ENCODE measurements around the gene MPP2. TPM values are rescaled to one million over a fixed set of nuclear protein-coding genes. Genes with fewer than 3 reads are reported as not detected.
"Not testable (repeated sequence)": the region's sequence is repeated elsewhere in the genome, so short reads cannot be mapped to it uniquely, and the experiment has no call there.

Gene MPP2
- total and polyA plus RNA-seq, 2 of the 13 experiments (the other 11 are each of a cell fraction or from before 2014, with no cell fraction given): 0.20 to 1.7 TPM

GRCh38 chr17:43897831-43898230 is 9.5 kb downstream of the MPP2 start:
- ChIA-PET POLR2A (no interaction called here), CTCF (ENCODE audit: low intra/inter-chr PET ratio, low total read pairs) (no interaction called here)
- FAIRE-seq: no peak

GRCh38 chr17:43894494-43894893 is 12.8 kb downstream of the MPP2 start:
- H3K4me3 ChIP-seq (replicated peaks in 1 of 3; ENCODE audit: insufficient read depth in 1 of 3, low read depth in 2 of 3, low read length in 3 of 3); BruUV-seq (replicated peaks); ATAC-seq; DNase-seq (ENCODE audit: low spot score); H3K9ac ChIP-seq (ENCODE audit: insufficient read depth, low read depth, low read length); H3K9me3 ChIP-seq (ENCODE audit: low read length); H3K27ac ChIP-seq (ENCODE audit: extremely low read length, insufficient read depth, low read length); intact Hi-C loops (cut with micrococcal nuclease; ENCODE audit: unreplicated experiment); H4K20me1 ChIP-seq (ENCODE audit: insufficient read depth, low read length); H3K36me3 ChIP-seq (replicated peaks in 1 of 2; ENCODE audit: control insufficient read depth in 1 of 2, insufficient read depth in 2 of 2, low read length in 2 of 2); H2AFZ ChIP-seq (ENCODE audit: low read length); CTCF ChIA-PET (ENCODE audit: low intra/inter-chr PET ratio, low total read pairs); H3K4me2 ChIP-seq (ENCODE audit: low read depth, low read length); FAIRE-seq; H3K79me2 ChIP-seq (ENCODE audit: insufficient read depth, low read length); in situ Hi-C loops (cut with HindIII; ENCODE audit: extremely low pct_ligation_motif_present, low pct_unique_long_range_greater_than_20kb): not testable (repeated sequence)
- Histone ChIP-seq H3K4me1 (ENCODE audit: insufficient read depth, low read length) (peaks cover 17% of the 10 kb centered on the region), H3K27me3 (ENCODE audit: control insufficient read depth in 1 of 2, insufficient read depth in 2 of 2, low read length in 2 of 2) (peaks cover 2 to 20% of the 10 kb centered on the region in 2 experiments; a peak in 3 of 5 replicates)
- POLR2A ChIA-PET: interaction anchor here (0.7 kb wide), 1 partner anchor 111 kb away, joined by 3 read pairs; no protein-coding TSS in a partner anchor
- WGBS (ENCODE audit: low lambda C conversion rate): 19% methylated on average over 4 of the region's 4 CpGs

More at GRCh38 chr17:43897831-43898230, 9.5 kb downstream of the MPP2 start:
- H3K79me2 ChIP-seq (ENCODE audit: insufficient read depth, low read length): no peaks in the 10 kb centered on the region
- H3K9me3 ChIP-seq (ENCODE audit: low read length): no peaks in the 10 kb centered on the region
- no peak overlapping the region for H3K4me2 ChIP-seq (ENCODE audit: low read depth, low read length)
- H4K20me1 ChIP-seq (ENCODE audit: insufficient read depth, low read length): no peaks in the 10 kb centered on the region
- no TSS peak for BruUV-seq (replicated peaks)
- intact Hi-C loops (cut with micrococcal nuclease; ENCODE audit: unreplicated experiment) (no loop called here), in situ Hi-C loops (cut with HindIII; ENCODE audit: extremely low pct_ligation_motif_present, low pct_unique_long_range_greater_than_20kb) (no loop called here)
- peaks cover 6 to 53% of the 10 kb centered on the region in 2 experiments; a peak in 4 of 5 replicates for H3K27me3 ChIP-seq (ENCODE audit: control insufficient read depth in 1 of 2, insufficient read depth in 2 of 2, low read length in 2 of 2)
- ATAC-seq (no peak), DNase-seq (ENCODE audit: low spot score) (no peak)
- no peaks in the 10 kb centered on the region for H3K36me3 ChIP-seq (replicated peaks in 1 of 2; ENCODE audit: control insufficient read depth in 1 of 2, insufficient read depth in 2 of 2, low read length in 2 of 2)
- TF ChIP-seq ZNF362 (CRISPR knock-in tag; IDR thresholded peaks at IDR 0.05; ENCODE audit: borderline replicate concordance) (no peak), CREB1 (IDR thresholded peaks at IDR 0.05) (no peak), CREB1 (CRISPR knock-in tag; IDR thresholded peaks at IDR 0.05) (no peak), KAT7 (CRISPR knock-in tag; IDR thresholded peaks at IDR 0.05; ENCODE audit: borderline replicate concordance) (no peak), GZF1 (CRISPR knock-in tag; IDR thresholded peaks at IDR 0.05) (no peak), TCF12 (IDR thresholded peaks at IDR 0.05) (no peak), TCF12 (CRISPR knock-in tag; IDR thresholded peaks at IDR 0.05) (no peak), ZNF431 (CRISPR knock-in tag; IDR thresholded peaks at IDR 0.05; ENCODE audit: borderline replicate concordance, low read depth) (no peak), NONO (IDR thresholded peaks at IDR 0.05) (no peak), NONO (CRISPR knock-in tag; conservative IDR thresholded peaks at IDR 0.05) (no peak), KMT2A (CRISPR knock-in tag; IDR thresholded peaks at IDR 0.05) (no peak), IKZF4 (CRISPR knock-in tag; IDR thresholded peaks at IDR 0.05; ENCODE audit: borderline replicate concordance, low read depth, not compliant biosample characterization) (no peak), BCL3 (CRISPR knock-in tag; IDR thresholded peaks at IDR 0.05) (no peak), ZNF768 (CRISPR knock-in tag; IDR thresholded peaks at IDR 0.05) (no peak), ZNF777 (CRISPR knock-in tag; IDR thresholded peaks at IDR 0.05) (no peak), NFKBIZ (CRISPR knock-in tag; IDR thresholded peaks at IDR 0.05) (no peak), ZFP90 (CRISPR knock-in tag; IDR thresholded peaks at IDR 0.05; ENCODE audit: borderline replicate concordance) (no peak), CCAR2 (optimal IDR thresholded peaks at IDR 0.05; ENCODE audit: low read depth, low read length) (no peak), ONECUT2 (CRISPR knock-in tag; IDR thresholded peaks at IDR 0.05) (no peak), ZNF598 (CRISPR knock-in tag; IDR thresholded peaks at IDR 0.05; ENCODE audit: borderline replicate concordance) (no peak)
- TF ChIP-seq, protein P1, sequence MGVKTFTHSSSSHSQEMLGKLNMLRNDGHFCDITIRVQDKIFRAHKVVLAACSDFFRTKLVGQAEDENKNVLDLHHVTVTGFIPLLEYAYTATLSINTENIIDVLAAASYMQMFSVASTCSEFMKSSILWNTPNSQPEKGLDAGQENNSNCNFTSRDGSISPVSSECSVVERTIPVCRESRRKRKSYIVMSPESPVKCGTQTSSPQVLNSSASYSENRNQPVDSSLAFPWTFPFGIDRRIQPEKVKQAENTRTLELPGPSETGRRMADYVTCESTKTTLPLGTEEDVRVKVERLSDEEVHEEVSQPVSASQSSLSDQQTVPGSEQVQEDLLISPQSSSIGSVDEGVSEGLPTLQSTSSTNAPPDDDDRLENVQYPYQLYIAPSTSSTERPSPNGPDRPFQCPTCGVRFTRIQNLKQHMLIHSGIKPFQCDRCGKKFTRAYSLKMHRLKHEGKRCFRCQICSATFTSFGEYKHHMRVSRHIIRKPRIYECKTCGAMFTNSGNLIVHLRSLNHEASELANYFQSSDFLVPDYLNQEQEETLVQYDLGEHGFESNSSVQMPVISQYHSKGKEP (CRISPR knock-in tag; IDR thresholded peaks at IDR 0.05): no peak
- H3K27ac ChIP-seq (ENCODE audit: extremely low read length, insufficient read depth, low read length): no peak overlapping the region
- no peak overlapping the region for H3K9ac ChIP-seq (ENCODE audit: insufficient read depth, low read depth, low read length)
- H3K4me1 ChIP-seq (ENCODE audit: insufficient read depth, low read length): peaks cover 12% of the 10 kb centered on the region
- 24% methylated on average over 3 of the region's 3 CpGs for WGBS (ENCODE audit: low lambda C conversion rate)
- no peak overlapping the region for H3K4me3 ChIP-seq (replicated peaks in 1 of 3; ENCODE audit: insufficient read depth in 1 of 3, low read depth in 2 of 3, low read length in 3 of 3)
- H2AFZ ChIP-seq (ENCODE audit: low read length): no peak overlapping the region

Measured in HepG2 (cell line).